Adrenal gland (tissue), 5 donors: ENCODE measurements around the gene SMURF1.

Experiments used
- POLR2A ChIP-seq, 2 donors: fragments of 450-650 bp; IDR thresholded peaks; one replicate each; pipeline ENCODE4 v1.6.1; 2017; ENCODE audit warnings: antibody characterized with exemption in 2 of 2, mild to moderate bottlenecking in 2 of 2, moderate library complexity in 1 of 2
- TF ChIP-seq, protein P1 (sequence below), 6 experiments: fragments of 450-650 bp in 4 of 6; fragments of 200-600 bp in 2 of 6; sonication (generic) in 1 of 6; IDR thresholded peaks; 1 replicate in 5 of 6; 2 replicates in 1 of 6; pipeline versions ENCODE4 v1.5.1 to v1.8.0; 2016 to 2021; ENCODE audit warnings: antibody characterized with exemption in 6 of 6, mild to moderate bottlenecking in 2 of 6, moderate library complexity in 1 of 6
- donor health status: DM: no; HTN: no; CAD: no.

DNA sequence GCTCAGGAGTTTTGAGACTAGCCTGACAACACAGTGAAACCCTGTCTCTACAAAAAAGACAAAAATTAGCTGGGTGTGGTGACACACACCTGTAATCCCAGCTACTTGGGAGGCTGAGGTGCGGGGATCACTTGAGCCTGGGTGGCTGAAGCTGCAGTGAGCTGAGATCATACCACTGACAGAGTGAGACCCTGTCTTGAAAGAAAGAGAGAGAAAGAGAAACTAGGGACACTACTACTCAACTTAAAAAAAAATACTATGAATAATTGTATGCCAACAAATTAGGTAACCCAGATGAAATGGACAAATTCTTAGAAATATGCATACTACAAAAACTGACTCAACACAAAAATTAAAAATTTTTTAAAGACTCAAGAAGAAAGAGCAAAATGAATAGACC, 28.5 kb downstream of the SMURF1 start:
- TF ChIP-seq, protein P1, sequence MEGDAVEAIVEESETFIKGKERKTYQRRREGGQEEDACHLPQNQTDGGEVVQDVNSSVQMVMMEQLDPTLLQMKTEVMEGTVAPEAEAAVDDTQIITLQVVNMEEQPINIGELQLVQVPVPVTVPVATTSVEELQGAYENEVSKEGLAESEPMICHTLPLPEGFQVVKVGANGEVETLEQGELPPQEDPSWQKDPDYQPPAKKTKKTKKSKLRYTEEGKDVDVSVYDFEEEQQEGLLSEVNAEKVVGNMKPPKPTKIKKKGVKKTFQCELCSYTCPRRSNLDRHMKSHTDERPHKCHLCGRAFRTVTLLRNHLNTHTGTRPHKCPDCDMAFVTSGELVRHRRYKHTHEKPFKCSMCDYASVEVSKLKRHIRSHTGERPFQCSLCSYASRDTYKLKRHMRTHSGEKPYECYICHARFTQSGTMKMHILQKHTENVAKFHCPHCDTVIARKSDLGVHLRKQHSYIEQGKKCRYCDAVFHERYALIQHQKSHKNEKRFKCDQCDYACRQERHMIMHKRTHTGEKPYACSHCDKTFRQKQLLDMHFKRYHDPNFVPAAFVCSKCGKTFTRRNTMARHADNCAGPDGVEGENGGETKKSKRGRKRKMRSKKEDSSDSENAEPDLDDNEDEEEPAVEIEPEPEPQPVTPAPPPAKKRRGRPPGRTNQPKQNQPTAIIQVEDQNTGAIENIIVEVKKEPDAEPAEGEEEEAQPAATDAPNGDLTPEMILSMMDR (IDR thresholded peaks at IDR 0.05), result no peak
- no peak for TF ChIP-seq POLR2A (IDR thresholded peaks at IDR 0.05)
